Measurements from ENCODE around the gene PRR29.

PRR29 gene

DNA sequence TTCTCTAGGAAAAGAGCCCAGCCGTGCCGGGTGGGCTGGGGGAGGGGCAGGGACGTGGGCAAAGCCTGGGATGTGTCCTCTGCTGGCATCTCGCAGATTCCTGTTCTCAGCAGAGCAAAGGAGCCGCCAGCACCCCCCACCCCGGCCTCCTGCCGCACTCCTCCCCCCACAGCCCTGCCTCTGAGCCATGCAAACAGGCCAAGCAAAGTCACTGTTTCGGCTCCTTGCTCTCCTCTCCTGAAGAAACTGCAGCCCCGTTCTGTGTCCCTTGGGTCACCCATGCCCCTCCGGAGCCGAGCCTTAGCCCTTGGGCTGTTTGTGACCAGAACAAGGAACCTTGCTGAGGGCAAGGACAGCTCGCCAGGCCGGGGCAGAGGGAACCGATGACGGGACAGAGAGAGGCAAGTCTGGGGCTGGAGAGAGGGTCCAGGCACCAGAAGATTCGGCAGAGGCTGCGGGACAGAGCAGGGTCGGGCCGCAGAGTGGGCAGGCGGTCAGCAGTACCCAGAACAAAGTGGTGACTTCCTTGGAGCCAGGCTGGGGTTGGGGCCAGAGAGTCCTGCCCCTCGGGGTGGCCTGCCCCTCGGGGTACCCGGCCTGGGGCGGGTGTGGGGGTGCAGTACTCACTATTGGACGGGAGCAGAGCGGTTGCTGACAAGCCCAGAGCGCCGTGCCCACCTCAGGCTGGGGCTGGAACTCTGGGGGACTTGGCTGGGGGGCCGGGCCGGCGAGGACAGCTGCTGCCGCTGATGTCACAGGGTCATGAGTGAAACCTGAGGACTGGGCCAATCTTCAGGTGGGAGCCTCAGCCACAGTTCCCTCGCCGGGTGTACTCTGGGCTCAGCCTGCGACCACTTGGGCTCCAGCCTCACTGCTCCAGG, 9.2 kb upstream of the PRR29 start:
- no peak overlapping the region for H3K4me3 ChIP-seq (replicated peaks; ENCODE audit: low read depth, low read length)
- DNase-seq (ENCODE audit: low read depth), result no peak

DNA sequence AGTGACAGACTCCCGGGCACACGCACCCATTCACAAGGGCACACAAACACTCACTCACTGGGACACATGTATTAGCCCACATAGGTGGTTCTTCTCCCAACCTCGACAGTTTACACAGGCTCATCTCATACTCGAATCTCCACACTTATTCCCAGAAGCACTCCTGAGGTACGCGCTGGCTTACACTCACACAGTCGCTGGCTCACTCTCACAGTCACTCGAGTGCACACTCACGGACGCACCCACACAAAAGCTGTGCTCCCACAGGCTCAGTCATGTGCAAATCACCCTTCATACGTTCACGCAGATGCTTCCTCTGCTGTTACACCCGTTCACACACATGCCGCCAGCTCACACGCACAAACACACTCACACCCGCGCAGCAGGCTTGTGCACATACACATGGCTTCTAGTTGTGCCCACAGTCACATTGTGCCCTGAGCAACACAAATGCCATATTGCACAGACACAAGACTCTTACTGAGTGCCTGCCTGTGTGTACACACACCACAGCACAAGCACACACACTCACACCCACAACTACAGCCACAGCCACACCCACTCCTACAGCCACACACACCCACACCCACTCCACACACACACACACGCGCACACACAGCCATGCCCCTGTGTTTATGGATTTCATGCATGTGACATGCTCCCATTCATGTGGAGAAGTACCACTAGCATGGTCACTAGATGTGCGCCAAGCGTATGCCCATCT, 8.4 kb upstream of the PRR29 start:
- no peak for TF ChIP-seq CTCF (IDR thresholded peaks at IDR 0.05; ENCODE audit: low read length, missing control alignments)
- no peak for DNase-seq (ENCODE audit: low read depth)
- H3K4me3 ChIP-seq (replicated peaks; ENCODE audit: low read depth, low read length), result no peak overlapping the region

More for the DNA sequence above, 9.2 kb upstream of the PRR29 start:
- TF ChIP-seq CTCF (IDR thresholded peaks at IDR 0.05; ENCODE audit: low read length, missing control alignments), result no peak

GRCh38 chr17:63991611-63992010, 6.5 kb upstream of the PRR29 start:
- TF ChIP-seq CTCF (IDR thresholded peaks at IDR 0.05; ENCODE audit: low read length, missing control alignments), result no peak
- no peak overlapping the region for H3K4me3 ChIP-seq (replicated peaks; ENCODE audit: low read depth, low read length)
- DNase-seq (ENCODE audit: low read depth), result no peak

- TF ChIP-seq CTCF (IDR thresholded peaks at IDR 0.05; ENCODE audit: low read length, missing control alignments), result no peak
- H3K4me3 ChIP-seq (replicated peaks; ENCODE audit: low read depth, low read length), result no peak overlapping the region
- no peak for DNase-seq (ENCODE audit: low read depth)
Measured at GRCh38 chr17:63993368-63993985, 4.7 kb upstream of the PRR29 start.

GRCh38 chr17:63995626-63996025, 2.5 kb upstream of the PRR29 start:
- no peak for TF ChIP-seq CTCF (IDR thresholded peaks at IDR 0.05; ENCODE audit: low read length, missing control alignments)
- DNase-seq (ENCODE audit: low read depth), result no peak
- no peak overlapping the region for H3K4me3 ChIP-seq (replicated peaks; ENCODE audit: low read depth, low read length)

DNA sequence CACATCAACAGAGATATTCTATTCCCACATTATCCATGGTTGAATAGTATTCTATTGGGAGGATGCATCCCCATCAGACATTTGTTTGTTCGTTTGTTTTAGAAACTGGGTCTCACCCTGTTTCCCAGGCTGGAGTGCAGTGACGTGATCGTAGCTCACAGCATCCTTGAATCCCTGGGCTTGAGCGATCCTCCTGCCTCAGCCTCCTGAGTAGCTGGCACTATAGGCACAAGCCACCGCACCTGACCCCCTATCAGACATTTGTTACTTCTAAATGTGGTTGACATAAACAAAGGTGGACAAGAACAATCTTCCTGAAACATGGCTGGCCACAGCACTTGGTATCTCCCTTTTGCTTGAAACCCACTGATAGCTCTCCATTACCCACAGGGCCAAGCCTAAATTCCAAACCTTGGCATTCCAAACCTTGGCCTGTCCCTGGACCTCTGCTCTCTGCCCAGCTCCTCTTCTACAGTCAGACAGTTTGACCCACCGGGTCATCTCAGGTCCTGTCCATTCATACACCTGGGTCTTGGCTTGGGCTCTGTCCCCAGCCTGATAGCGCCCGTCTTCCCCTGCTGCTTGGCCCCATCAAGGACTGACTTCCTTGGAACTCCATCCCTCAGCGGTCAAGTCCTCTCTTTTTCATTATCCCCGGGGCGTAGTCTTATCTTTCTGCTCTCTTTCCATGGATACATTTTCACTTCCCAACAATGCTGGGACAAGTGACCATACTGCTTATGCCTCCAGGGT, 1.5 kb upstream of the PRR29 start:
- DNase-seq (ENCODE audit: low read depth), result no peak
- no peak for TF ChIP-seq CTCF (IDR thresholded peaks at IDR 0.05; ENCODE audit: low read length, missing control alignments)
- no peak overlapping the region for H3K4me3 ChIP-seq (replicated peaks; ENCODE audit: low read depth, low read length)
